Neural progenitor cell (in vitro differentiated cells): ENCODE measurements around the gene RGS10.

ENCODE experiments used
- CTCF ChIP-seq: fragments of 200-600 bp; sonication (generic); IDR thresholded peaks from 2 replicates; pipeline ENCODE4 v1.5.1; 2017; ENCODE audit warnings: antibody characterized with exemption, mild to moderate bottlenecking
- EZH2 ChIP-seq: fragments of 200-600 bp; sonication (generic); IDR thresholded peaks from 2 replicates; pipeline ENCODE4 v1.6.1; 2017; ENCODE audit warnings: antibody characterized with exemption, mild to moderate bottlenecking, moderate library complexity
- EZH2phosphoT487 ChIP-seq: fragments of 200-600 bp; sonication (generic); IDR thresholded peaks from 2 replicates; pipeline ENCODE4 v1.6.1; 2017; ENCODE audit warnings: antibody characterized with exemption

- TF ChIP-seq CTCF (no peak), EZH2 (no peak), EZH2phosphoT487 (no peak)
Observed at GRCh38 chr10:119502209-119502608, 40.3 kb downstream of the RGS10 start.
